Lower leg skin (tissue), 3 donors: Measurements from ENCODE around the gene SYCE3.

Experiments
- CTCF ChIP-seq, 3 donors: fragments of 450-650 bp; IDR thresholded peaks; one replicate each; pipeline ENCODE4 v1.5.1; 2016; ENCODE audit warnings: antibody characterized with exemption in 3 of 3, mild to moderate bottlenecking in 3 of 3, moderate library complexity in 2 of 3
- POLR2A ChIP-seq, 2 donors: fragments of 450-650 bp; IDR thresholded peaks; one replicate each; pipeline ENCODE4 v1.6.1; 2016 to 2017; ENCODE audit warnings: antibody characterized with exemption in 2 of 2, mild to moderate bottlenecking in 1 of 2, moderate library complexity in 1 of 2

- TF ChIP-seq CTCF (IDR thresholded peaks at IDR 0.05) (no peak), POLR2A (IDR thresholded peaks at IDR 0.05) (no peak)
These were observed 21.7 kb upstream of the SYCE3 start for GRCh38 chr22:50584106-50585096.
